ENCODE data around the gene PPP2R2C.

DNA sequence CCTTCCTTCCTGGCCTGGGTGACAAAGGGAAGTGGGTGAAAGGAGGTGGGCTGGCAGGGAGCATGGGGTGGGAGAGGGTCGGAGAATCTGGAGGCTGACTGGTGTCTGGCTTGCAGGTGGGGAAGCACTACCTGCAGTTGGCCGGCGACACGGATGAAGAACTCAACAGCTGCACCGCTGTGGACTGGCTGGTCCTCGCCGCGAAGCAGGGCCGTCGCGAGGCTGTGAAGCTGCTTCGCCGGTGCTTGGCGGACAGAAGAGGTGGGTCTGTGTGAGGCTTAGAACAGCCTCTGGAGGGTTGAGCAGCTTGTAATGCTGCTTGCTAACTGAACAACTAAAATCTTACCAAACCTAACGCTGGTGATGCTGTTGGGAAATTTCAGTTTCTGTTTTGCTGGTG is 183.5 kb downstream of the PPP2R2C start:
- TF ChIP-seq CTCF (IDR thresholded peaks at IDR 0.05) (no peak), POLR2A (IDR thresholded peaks at IDR 0.05) (no peak)

Data from right lobe of liver (tissue), 4 donors.